ENCODE measurements around the gene RSL24D1.
"Not testable (repeated sequence)": the region's sequence is repeated elsewhere in the genome, so short reads cannot be mapped to it uniquely, and the experiment has no call there.

Gene RSL24D1

DNA sequence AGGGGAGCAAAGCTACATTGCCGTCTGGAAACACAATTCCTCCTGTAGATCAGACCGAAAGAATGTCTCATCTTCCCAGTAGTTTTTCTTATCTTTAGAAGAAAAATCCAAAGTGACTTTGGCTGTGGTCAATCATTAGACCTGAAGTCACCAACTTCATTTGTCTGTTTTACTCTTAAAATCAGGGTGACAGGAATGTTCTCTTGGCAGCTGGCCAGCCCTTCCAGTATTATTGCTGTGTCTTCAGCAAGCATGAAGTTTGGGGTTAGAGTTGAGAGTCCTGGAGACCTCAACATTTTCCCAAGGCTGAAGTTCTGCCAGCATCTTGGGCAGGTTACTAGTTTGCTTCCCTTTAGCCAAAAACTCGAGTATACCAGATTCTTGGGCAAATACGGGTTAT is 32.5 kb downstream of the RSL24D1 start:
- Histone ChIP-seq H4K20me1 (ENCODE audit: insufficient read depth) (no peaks in the 10 kb centered on the region), H3K27ac (no peak overlapping the region), H3K4me2 (no peak overlapping the region), H3K27me3 (ENCODE audit: insufficient read depth, low read depth) (no peaks in the 10 kb centered on the region), H3K4me1 (ENCODE audit: low read depth, poor library complexity, severe bottlenecking) (no peaks in the 10 kb centered on the region), H3K4me3 (IDR thresholded peaks at IDR 0.05; ENCODE audit: insufficient read depth, low read depth, low read length) (no peak overlapping the region), H2AFZ (ENCODE audit: low read depth) (no peak overlapping the region), H3K79me2 (ENCODE audit: insufficient read depth, low read depth) (no peaks in the 10 kb centered on the region), H3K36me3 (ENCODE audit: insufficient read depth) (no peaks in the 10 kb centered on the region), H3K9ac (no peak overlapping the region)
- TF ChIP-seq, protein P1, sequence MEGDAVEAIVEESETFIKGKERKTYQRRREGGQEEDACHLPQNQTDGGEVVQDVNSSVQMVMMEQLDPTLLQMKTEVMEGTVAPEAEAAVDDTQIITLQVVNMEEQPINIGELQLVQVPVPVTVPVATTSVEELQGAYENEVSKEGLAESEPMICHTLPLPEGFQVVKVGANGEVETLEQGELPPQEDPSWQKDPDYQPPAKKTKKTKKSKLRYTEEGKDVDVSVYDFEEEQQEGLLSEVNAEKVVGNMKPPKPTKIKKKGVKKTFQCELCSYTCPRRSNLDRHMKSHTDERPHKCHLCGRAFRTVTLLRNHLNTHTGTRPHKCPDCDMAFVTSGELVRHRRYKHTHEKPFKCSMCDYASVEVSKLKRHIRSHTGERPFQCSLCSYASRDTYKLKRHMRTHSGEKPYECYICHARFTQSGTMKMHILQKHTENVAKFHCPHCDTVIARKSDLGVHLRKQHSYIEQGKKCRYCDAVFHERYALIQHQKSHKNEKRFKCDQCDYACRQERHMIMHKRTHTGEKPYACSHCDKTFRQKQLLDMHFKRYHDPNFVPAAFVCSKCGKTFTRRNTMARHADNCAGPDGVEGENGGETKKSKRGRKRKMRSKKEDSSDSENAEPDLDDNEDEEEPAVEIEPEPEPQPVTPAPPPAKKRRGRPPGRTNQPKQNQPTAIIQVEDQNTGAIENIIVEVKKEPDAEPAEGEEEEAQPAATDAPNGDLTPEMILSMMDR (conservative IDR thresholded peaks at IDR 0.05; ENCODE audit: low read depth, low read length): no peak

DNA sequence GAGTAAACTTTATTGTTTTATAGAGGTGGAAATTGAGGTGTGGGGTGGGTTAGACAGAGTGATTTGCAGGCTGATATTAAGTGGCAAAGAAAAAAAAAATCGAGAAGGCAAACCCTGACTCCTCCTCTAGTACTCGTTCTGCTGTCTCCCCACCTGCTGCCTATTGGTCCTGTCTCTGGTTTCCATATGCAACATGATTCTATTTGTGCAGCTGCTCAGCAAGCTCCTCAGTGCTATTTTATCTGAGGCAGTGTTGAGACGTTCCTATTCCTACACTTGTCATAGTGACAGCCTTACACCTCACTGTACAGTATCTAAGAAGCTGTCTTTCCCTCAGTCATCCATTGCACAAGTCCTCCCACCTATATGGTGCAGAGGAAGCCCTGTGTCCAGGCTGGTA is 45.1 kb downstream of the RSL24D1 start:
- Histone ChIP-seq H3K36me3 (ENCODE audit: insufficient read depth) (no peaks in the 10 kb centered on the region), H2AFZ (ENCODE audit: low read depth) (no peak overlapping the region), H3K27ac (no peak overlapping the region), H3K4me2 (no peak overlapping the region), H4K20me1 (ENCODE audit: insufficient read depth) (no peaks in the 10 kb centered on the region), H3K4me3 (IDR thresholded peaks at IDR 0.05; ENCODE audit: insufficient read depth, low read depth, low read length) (no peak overlapping the region), H3K4me1 (ENCODE audit: low read depth, poor library complexity, severe bottlenecking) (no peaks in the 10 kb centered on the region), H3K9ac (no peak overlapping the region), H3K27me3 (ENCODE audit: insufficient read depth, low read depth) (no peaks in the 10 kb centered on the region), H3K79me2 (ENCODE audit: insufficient read depth, low read depth) (no peaks in the 10 kb centered on the region)
- TF ChIP-seq, protein P1 (conservative IDR thresholded peaks at IDR 0.05; ENCODE audit: low read depth, low read length): no peak

DNA sequence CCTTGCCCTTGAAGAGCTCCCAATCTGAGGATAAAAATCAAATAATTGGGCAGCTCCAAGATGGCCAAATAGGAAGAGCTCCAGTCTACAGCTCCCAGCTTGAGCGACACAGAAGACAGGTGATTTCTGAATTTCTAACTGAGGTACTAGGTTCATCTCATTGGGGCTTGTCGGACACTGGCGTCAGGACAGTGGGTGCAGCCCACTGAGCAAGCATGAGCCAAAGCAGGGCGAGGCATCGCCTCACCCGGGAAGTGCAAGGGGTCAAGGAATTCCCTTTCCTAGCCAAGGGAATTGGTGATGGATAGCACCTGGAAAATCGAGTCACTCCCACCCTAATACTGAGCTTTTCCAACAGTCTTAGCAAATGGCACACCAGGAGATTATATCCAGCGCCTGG is 53.6 kb downstream of the RSL24D1 start:
- not testable (repeated sequence) for H3K9ac ChIP-seq; H3K4me1 ChIP-seq (ENCODE audit: low read depth, poor library complexity, severe bottlenecking); H3K36me3 ChIP-seq (ENCODE audit: insufficient read depth); H3K4me2 ChIP-seq; H3K4me3 ChIP-seq (IDR thresholded peaks at IDR 0.05; ENCODE audit: insufficient read depth, low read depth, low read length); H4K20me1 ChIP-seq (ENCODE audit: insufficient read depth); H2AFZ ChIP-seq (ENCODE audit: low read depth); H3K27me3 ChIP-seq (ENCODE audit: insufficient read depth, low read depth); H3K27ac ChIP-seq; H3K79me2 ChIP-seq (ENCODE audit: insufficient read depth, low read depth)

DNA sequence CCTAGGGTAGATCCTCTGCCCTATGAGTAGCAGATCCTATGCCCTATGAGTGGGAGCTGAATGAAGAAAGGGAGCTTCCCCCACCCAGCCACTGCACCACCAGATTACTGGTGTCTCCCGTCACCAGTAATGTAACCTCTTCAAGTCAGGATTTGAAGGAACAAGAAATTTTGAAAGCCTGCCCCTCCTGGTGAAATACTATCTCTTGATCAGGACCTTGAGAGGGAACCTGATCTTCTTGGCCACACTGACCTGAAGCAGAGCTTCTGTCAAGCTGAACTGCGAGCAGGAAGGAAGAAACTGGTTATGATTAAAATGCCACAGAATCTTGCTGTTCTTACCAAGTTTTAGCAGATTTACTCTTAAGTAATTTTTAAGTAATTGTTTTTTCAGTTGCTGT is 62.8 kb downstream of the RSL24D1 start:
- Histone ChIP-seq H3K79me2 (ENCODE audit: insufficient read depth, low read depth) (no peaks in the 10 kb centered on the region), H3K4me3 (IDR thresholded peaks at IDR 0.05; ENCODE audit: insufficient read depth, low read depth, low read length) (no peak overlapping the region), H3K36me3 (ENCODE audit: insufficient read depth) (no peaks in the 10 kb centered on the region), H2AFZ (ENCODE audit: low read depth) (no peak overlapping the region), H3K9ac (no peak overlapping the region), H3K27me3 (ENCODE audit: insufficient read depth, low read depth) (no peaks in the 10 kb centered on the region), H3K4me2 (no peak overlapping the region), H3K27ac (no peak overlapping the region), H4K20me1 (ENCODE audit: insufficient read depth) (no peaks in the 10 kb centered on the region), H3K4me1 (ENCODE audit: low read depth, poor library complexity, severe bottlenecking) (no peaks in the 10 kb centered on the region)
- TF ChIP-seq, protein P1 (conservative IDR thresholded peaks at IDR 0.05; ENCODE audit: low read depth, low read length): no peak

DNA sequence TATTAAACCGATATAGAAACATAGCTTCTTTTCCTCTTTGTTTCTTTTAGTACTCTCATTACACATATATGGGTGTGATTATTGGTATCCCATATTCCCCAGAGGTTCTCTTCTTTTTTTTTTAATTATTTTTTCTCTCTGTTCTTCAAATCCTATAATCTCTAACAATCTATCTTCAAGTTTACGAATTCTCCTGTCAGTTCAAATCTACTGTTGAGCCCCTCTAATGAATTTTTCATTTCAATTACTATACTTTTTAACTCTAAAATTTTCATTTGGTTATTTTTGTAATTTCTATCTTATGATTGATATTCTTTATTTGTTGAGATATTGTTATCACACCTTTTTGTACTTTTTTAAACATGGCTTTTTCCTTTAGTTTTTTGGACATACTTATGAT is 64.1 kb downstream of the RSL24D1 start:
- no peak overlapping the region for H3K27ac ChIP-seq
- H4K20me1 ChIP-seq (ENCODE audit: insufficient read depth): no peaks in the 10 kb centered on the region
- no peaks in the 10 kb centered on the region for H3K79me2 ChIP-seq (ENCODE audit: insufficient read depth, low read depth)
- no peak overlapping the region for H3K4me3 ChIP-seq (IDR thresholded peaks at IDR 0.05; ENCODE audit: insufficient read depth, low read depth, low read length)
- H3K27me3 ChIP-seq (ENCODE audit: insufficient read depth, low read depth): no peaks in the 10 kb centered on the region
- H3K4me2 ChIP-seq: no peak overlapping the region
- no peak overlapping the region for H3K9ac ChIP-seq
- H3K36me3 ChIP-seq (ENCODE audit: insufficient read depth): no peaks in the 10 kb centered on the region
- no peak overlapping the region for H2AFZ ChIP-seq (ENCODE audit: low read depth)
- no peaks in the 10 kb centered on the region for H3K4me1 ChIP-seq (ENCODE audit: low read depth, poor library complexity, severe bottlenecking)
- TF ChIP-seq, protein P1 (conservative IDR thresholded peaks at IDR 0.05; ENCODE audit: low read depth, low read length): no peak
